GM13976 (cell line): ENCODE measurements around the gene VTI1A.

ENCODE experiments used
- DNase-seq: peaks from one replicate; pipeline ENCODE4 v3.0.0; 2012; ENCODE audit warnings: low spot score
- in situ Hi-C: fragments of 300-500 bp; cut with MboI; formaldehyde crosslinking; loops from one replicate; pipeline ENCODE4 v1.12.0; 2022; ENCODE audit warnings: low sequenced_read_pairs, mixed read lengths, inconsistent platforms; ENCODE audit not compliant: unreplicated experiment
- TF ChIP-seq, protein P1 (sequence below): IDR thresholded peaks from 2 replicates; pipeline ENCODE4 v1.5.1; 2012; ENCODE audit warnings: borderline replicate concordance, mild to moderate bottlenecking; ENCODE audit not compliant: insufficient read depth; ENCODE audit errors: extremely low read depth, missing control alignments, control extremely low read depth

Gene VTI1A

DNA sequence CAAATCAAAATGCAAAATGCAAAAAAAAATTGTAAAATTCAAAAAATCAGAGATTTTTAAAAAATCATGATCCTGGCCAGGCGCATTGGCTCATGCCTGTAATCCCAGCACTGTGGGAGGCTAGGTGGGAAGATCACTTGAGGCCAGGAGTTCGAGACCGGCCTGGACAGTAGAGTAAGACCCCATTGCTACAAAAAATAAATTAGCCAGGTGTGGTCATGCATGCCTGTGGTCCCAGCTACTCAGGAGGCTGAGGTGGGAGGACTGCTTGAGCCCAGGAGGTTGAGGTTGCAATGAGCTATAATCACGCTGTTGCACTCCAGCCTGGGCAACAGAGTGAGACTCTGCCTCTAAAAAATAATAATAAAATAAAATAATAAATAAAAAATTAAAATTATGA is 347.2 kb downstream of the VTI1A start:
- in situ Hi-C loops, result no loop called here
- no peak for DNase-seq
- TF ChIP-seq, protein P1, sequence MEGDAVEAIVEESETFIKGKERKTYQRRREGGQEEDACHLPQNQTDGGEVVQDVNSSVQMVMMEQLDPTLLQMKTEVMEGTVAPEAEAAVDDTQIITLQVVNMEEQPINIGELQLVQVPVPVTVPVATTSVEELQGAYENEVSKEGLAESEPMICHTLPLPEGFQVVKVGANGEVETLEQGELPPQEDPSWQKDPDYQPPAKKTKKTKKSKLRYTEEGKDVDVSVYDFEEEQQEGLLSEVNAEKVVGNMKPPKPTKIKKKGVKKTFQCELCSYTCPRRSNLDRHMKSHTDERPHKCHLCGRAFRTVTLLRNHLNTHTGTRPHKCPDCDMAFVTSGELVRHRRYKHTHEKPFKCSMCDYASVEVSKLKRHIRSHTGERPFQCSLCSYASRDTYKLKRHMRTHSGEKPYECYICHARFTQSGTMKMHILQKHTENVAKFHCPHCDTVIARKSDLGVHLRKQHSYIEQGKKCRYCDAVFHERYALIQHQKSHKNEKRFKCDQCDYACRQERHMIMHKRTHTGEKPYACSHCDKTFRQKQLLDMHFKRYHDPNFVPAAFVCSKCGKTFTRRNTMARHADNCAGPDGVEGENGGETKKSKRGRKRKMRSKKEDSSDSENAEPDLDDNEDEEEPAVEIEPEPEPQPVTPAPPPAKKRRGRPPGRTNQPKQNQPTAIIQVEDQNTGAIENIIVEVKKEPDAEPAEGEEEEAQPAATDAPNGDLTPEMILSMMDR, result no peak

- no peak for DNase-seq
- TF ChIP-seq, protein P1, result no peak
- in situ Hi-C loops, result no loop called here
These were observed 348.1 kb downstream of the VTI1A start for GRCh38 chr10:112795067-112795466.

DNA sequence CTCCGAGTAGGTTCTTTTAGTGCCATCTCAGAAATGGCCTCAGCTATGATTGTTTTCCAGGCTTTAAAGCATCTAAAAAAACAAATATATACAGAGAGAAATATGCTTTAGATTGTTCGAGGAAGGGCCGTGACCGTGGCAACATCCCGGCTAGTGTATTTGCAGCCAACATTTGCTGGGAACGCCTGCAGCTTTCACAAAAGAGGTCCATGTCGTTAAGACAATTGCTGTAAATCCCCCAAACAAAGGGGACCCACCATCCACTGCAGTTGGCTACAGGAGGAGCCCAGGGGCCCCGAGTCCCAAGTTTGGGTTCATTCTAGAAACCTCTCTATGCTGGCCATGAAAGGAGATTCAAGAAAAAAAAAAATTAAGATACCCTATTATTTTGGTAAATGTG is 350.2 kb downstream of the VTI1A start:
- TF ChIP-seq, protein P1, result no peak
- in situ Hi-C loops, result no loop called here
- DNase-seq, result no peak

- TF ChIP-seq, protein P1, result no peak
- DNase-seq, result no peak
- in situ Hi-C loops, result no loop called here
These were observed 350.8 kb downstream of the VTI1A start for GRCh38 chr10:112797855-112798254.

- in situ Hi-C loops, result no loop called here
- DNase-seq, result no peak
- TF ChIP-seq, protein P1, result no peak
These were observed 352.0 kb downstream of the VTI1A start for GRCh38 chr10:112799038-112799437.

DNA sequence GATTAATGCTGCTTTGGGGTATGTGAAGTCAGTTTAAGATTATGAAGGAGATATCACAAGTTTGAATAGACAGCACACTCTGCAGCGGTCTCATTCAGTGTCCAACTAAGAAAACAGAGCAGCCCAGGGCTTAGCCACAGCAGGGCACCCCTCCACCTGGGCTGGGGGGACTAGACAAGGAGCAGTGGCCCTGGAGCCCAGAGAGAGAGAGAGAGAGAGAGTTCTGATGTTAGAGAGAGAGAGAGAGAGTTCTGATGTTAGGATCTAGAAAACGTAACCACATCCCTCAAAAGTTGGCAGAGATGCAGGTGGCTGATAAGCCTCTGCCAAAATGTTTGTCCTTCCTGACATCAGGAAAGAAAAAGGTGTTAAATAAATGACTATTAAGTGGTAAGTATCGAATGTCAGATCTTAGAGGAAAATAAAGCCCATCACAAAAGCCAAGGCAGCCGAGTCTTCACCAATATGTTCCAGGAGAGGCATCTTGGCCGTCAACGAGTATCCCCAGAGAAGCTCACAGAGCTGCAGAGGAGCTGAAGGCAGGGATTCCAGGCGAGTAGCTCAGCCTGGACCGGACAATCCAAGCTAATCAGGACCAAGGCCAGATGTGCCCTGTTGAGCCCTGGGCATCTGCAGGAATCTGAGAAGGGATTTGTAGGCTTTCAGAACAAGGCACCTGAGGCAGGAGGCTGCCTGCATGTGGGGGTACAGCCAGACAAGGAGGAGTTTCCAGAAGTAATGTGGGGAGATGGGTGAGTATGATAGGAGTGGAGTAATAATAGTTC is 352.9 kb downstream of the VTI1A start:
- in situ Hi-C loops, result no loop called here
- TF ChIP-seq, protein P1, result no peak
- DNase-seq, result no peak

- TF ChIP-seq, protein P1, result no peak
- in situ Hi-C loops, result no loop called here
These were observed 354.0 kb downstream of the VTI1A start for GRCh38 chr10:112801004-112801403.

More at GRCh38 chr10:112801004-112801403, 354.0 kb downstream of the VTI1A start:
- no peak for DNase-seq
